OCI-LY7 (cell line): Measurements from ENCODE around the gene TPD52L1. TPM values are rescaled to one million over a fixed set of nuclear protein-coding genes. Genes with fewer than 3 reads are reported as not detected.

Experiments used
- Bru-seq: library from RNA; stranded (reverse); fragments of 400-500 nt; gene quantifications from one replicate; lab custom pipeline; 2021; lab: Mats Ljungman, UMichigan
- BruChase-seq, 2 experiments: library from RNA; stranded (reverse); fragments of 400-500 nt; gene quantifications; one replicate each; lab custom pipeline; 2021; lab: Mats Ljungman, UMichigan
- BruUV-seq: library from RNA; stranded (reverse); fragments of 400-500 nt; replicated peaks from 2 replicates; lab custom pipeline; 2021; lab: Mats Ljungman, UMichigan
- CTCF ChIA-PET: fragments of 300-600 bp; sonication (Branson Sonifier 250); formaldehyde crosslinking; loops from one replicate; lab custom pipeline; 2022; ENCODE audit warnings: antibody characterized with exemption; ENCODE audit not compliant: unreplicated experiment; lab: Charles Lee
- POLR2A ChIA-PET: fragments of 300-600 bp; sonication (Branson Sonifier 250); formaldehyde crosslinking; loops from one replicate; lab custom pipeline; 2022; ENCODE audit warnings: antibody characterized with exemption; lab: Charles Lee
- DNase-seq: peaks from one replicate; pipeline ENCODE4 v3.0.0-alpha.2; 2015; ENCODE audit warnings: low spot score
- H2AFZ ChIP-seq: fragments of 200-600 bp; sonication (generic), shearing (Covaris generic); 2 replicates; pipeline ENCODE4 v1.6.1; 2014; ENCODE audit warnings: mild to moderate bottlenecking, antibody characterized with exemption, low read length, moderate library complexity
- H3K27ac ChIP-seq: fragments of 200-600 bp; sonication (generic); 2 replicates; pipeline ENCODE4 v1.5.1; 2014; ENCODE audit warnings: mixed run types, low read depth, mild to moderate bottlenecking, moderate library complexity, low read length, inconsistent platforms; ENCODE audit not compliant: poor library complexity, severe bottlenecking
- H3K36me3 ChIP-seq: fragments of 200-600 bp; sonication (generic); 2 replicates; pipeline ENCODE4 v1.6.1; 2014; ENCODE audit warnings: mild to moderate bottlenecking, antibody characterized with exemption, low read length, moderate library complexity, mixed read lengths; ENCODE audit not compliant: insufficient read depth
- H3K4me1 ChIP-seq: fragments of 200-600 bp; sonication (generic); 2 replicates; pipeline ENCODE4 v1.5.1; 2014; ENCODE audit warnings: mild to moderate bottlenecking, low read length; ENCODE audit not compliant: insufficient read depth, poor library complexity, severe bottlenecking
- H3K4me2 ChIP-seq: fragments of 200-600 bp; sonication (generic); 2 replicates; pipeline ENCODE4 v1.6.1; 2014; ENCODE audit warnings: mild to moderate bottlenecking, low read length
- H3K4me3 ChIP-seq: fragments of 200-600 bp; sonication (generic); 2 replicates; pipeline ENCODE4 v1.5.1; 2014; ENCODE audit warnings: mild to moderate bottlenecking, low read depth, low read length; ENCODE audit not compliant: poor library complexity, severe bottlenecking
- H3K79me2 ChIP-seq: fragments of 200-600 bp; sonication (generic); 2 replicates; pipeline ENCODE4 v1.6.1; 2016; ENCODE audit warnings: low read depth, mild to moderate bottlenecking, low read length, moderate library complexity, mixed read lengths; ENCODE audit not compliant: insufficient read depth
- H3K9me2 ChIP-seq: fragments of 200-600 bp; sonication (generic); 2 replicates; pipeline ENCODE4 v1.6.1; 2016; ENCODE audit warnings: mild to moderate bottlenecking, low read length, mixed read lengths; ENCODE audit not compliant: insufficient read depth
- H3K9me3 ChIP-seq: fragments of 200-600 bp; sonication (generic); 2 replicates; pipeline ENCODE4 v1.6.1; 2014; ENCODE audit warnings: mild to moderate bottlenecking, mixed run types, low read length, mixed read lengths
- H4K20me1 ChIP-seq: fragments of 200-600 bp; sonication (generic); 2 replicates; pipeline ENCODE4 v1.6.1; 2014; ENCODE audit warnings: mild to moderate bottlenecking, antibody characterized with exemption, low read length, moderate library complexity, mixed read lengths; ENCODE audit not compliant: insufficient read depth
- CTCF ChIP-seq: fragments of 200-600 bp; sonication (generic); conservative IDR thresholded peaks from 2 replicates; pipeline ENCODE4 v1.5.1; 2014; ENCODE audit warnings: mild to moderate bottlenecking, antibody characterized with exemption, low read length, moderate library complexity, mixed read lengths
- EZH2phosphoT487 ChIP-seq: fragments of 200-600 bp; sonication (generic); IDR thresholded peaks from 2 replicates; pipeline ENCODE4 v1.6.1; 2018; ENCODE audit warnings: low read depth, borderline replicate concordance, mild to moderate bottlenecking, mixed run types, antibody characterized with exemption, low read length, moderate library complexity, mixed read lengths
- intact Hi-C: fragments of 100-400 bp; cut with micrococcal nuclease; formaldehyde crosslinking; loops from one replicate; pipeline ENCODE4 v1.10.0; 2022; ENCODE audit not compliant: unreplicated experiment
- long read RNA-seq: library from polyadenylated mRNA; stranded (forward); transcript quantifications from one replicate; pipeline ENCODE4 v2.0.0, GENCODE V29; 2022
- total RNA-seq, 2 experiments: library from RNA; depleted of rRNA in 1 of 2; stranded (reverse); fragments of >200 nt in 1 of 2; shearing (Covaris generic) in 1 of 2; gene quantifications; 2 replicates each; pipeline ENCODE4 v1.2.3, GENCODE V29; 2014 to 2022

TPD52L1 gene, protein sequence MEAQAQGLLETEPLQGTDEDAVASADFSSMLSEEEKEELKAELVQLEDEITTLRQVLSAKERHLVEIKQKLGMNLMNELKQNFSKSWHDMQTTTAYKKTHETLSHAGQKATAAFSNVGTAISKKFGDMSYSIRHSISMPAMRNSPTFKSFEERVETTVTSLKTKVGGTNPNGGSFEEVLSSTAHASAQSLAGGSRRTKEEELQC
- total RNA-seq (2014; rRNA removed; shearing (Covaris generic)) (not detected in 2 replicates), total RNA-seq (2022) (not detected in 2 replicates), Bru-seq, nascent RNA (percentile 7 among the genes with signal in this experiment), BruChase-seq, experiment 1, labeled RNA remaining after a 6-hour chase (percentile 7 among the genes with signal in this experiment), BruChase-seq, experiment 2, labeled RNA remaining after a 2-hour chase (percentile 7 among the genes with signal in this experiment)
- long read RNA-seq: 0 reads

- ChIA-PET POLR2A (interaction anchor here (0.6 kb wide), 1 partner anchor 16 kb away, joined by 4 read pairs; no protein-coding TSS in a partner anchor), CTCF (no interaction called here)
- Histone ChIP-seq H2AFZ (no peak within 1 kb of the TSS), H3K9me2 (no peaks in the 10 kb centered on the region; the same call in 1 of the 2 replicates), H3K9me3 (no peaks in the 10 kb centered on the region), H3K36me3 (no peaks in the 10 kb centered on the region), H4K20me1 (no peaks in the 10 kb centered on the region), H3K4me2 (peak within 1 kb of the TSS; percentile 48; the same call in 1 of the 2 replicates), H3K79me2 (no peaks in the 10 kb centered on the region), H3K4me3 (no peak within 1 kb of the TSS), H3K4me1 (no peaks in the 10 kb centered on the region), H3K27ac (no peak within 1 kb of the TSS)
- intact Hi-C loops: no loop called here
- peak; percentile 53 for DNase-seq
- TF ChIP-seq EZH2phosphoT487 (no peak), CTCF (peak; percentile 79)
- no TSS peak for BruUV-seq
Observed at GRCh38 chr6:125153391-125154117, at the start of gene TPD52L1. TSS of gene TPD52L1 (plus strand) at chr6:125153773. CDS start at chr6:125153952, 179 bp downstream.

- H3K27ac ChIP-seq: no peak overlapping the region
- no peak overlapping the region for H3K4me2 ChIP-seq
- no peak for DNase-seq
- no peaks in the 10 kb centered on the region for H3K79me2 ChIP-seq
- ChIA-PET CTCF (no interaction called here), POLR2A (no interaction called here)
- no peaks in the 10 kb centered on the region for H3K9me2 ChIP-seq
- H3K4me3 ChIP-seq: no peak overlapping the region
- no peak for TF ChIP-seq CTCF
- TF ChIP-seq EZH2phosphoT487: no peak
- H3K4me1 ChIP-seq: no peaks in the 10 kb centered on the region
- H2AFZ ChIP-seq: no peak overlapping the region
- intact Hi-C loops: no loop called here
- no peaks in the 10 kb centered on the region for H3K9me3 ChIP-seq
- no peaks in the 10 kb centered on the region for H3K36me3 ChIP-seq
- H4K20me1 ChIP-seq: no peaks in the 10 kb centered on the region
- no TSS peak for BruUV-seq
Observed at GRCh38 chr6:125104425-125104824, 49.1 kb upstream of the TPD52L1 start.
